Panc1 (cell line): ENCODE results near the gene SDK2.

Experiments used
- POLR2AphosphoS5 ChIP-seq: IDR thresholded peaks from 2 replicates; pipeline ENCODE4 v1.6.1; 2012; ENCODE audit warnings: mild to moderate bottlenecking, low read depth, low read length, moderate library complexity
- SIN3A ChIP-seq: IDR thresholded peaks from 2 replicates; pipeline ENCODE4 v1.6.1; 2012; ENCODE audit warnings: low read depth, mild to moderate bottlenecking, low read length, moderate library complexity, borderline replicate concordance; ENCODE audit not compliant: insufficient read depth
- TCF7L2 ChIP-seq: IDR thresholded peaks from 2 replicates; pipeline ENCODE4 v1.6.1; 2011; ENCODE audit warnings: mild to moderate bottlenecking, low read depth, low read length, inconsistent platforms
- TF ChIP-seq, protein P1 (sequence below): fragments of 450-650 bp; IDR thresholded peaks from 2 replicates; pipeline ENCODE4 v1.5.1; 2017; ENCODE audit warnings: mild to moderate bottlenecking
- TF ChIP-seq, protein P2 (sequence below), 2 experiments: IDR thresholded peaks; 2 replicates each; pipeline ENCODE4 v1.6.1; 2011 to 2012; ENCODE audit warnings: low read depth in 2 of 2, control low read depth in 1 of 2, low read length in 1 of 2, mild to moderate bottlenecking in 1 of 2, moderate library complexity in 1 of 2; ENCODE audit not compliant: insufficient read depth in 1 of 2

DNA sequence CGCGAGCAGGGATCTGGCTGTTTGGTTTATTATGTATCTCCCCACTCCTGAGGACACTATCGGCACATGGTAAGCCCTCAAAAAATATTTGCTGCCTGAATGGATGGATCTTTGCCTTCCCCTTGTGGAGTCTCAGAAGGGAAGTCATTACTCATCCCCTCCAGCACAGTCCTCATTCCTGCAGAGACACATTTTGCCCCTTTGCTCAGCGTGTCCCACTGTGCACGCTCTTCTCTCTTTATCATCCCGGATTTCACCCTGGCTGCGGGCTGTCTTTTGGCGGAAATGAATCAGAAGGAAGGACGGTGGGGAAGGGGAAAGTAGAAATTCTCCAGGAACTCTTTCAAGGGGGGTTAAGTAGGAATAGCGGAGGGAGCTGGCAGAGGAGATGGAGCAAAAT lies 207.3 kb downstream of the SDK2 start:
- TF ChIP-seq, protein P1, sequence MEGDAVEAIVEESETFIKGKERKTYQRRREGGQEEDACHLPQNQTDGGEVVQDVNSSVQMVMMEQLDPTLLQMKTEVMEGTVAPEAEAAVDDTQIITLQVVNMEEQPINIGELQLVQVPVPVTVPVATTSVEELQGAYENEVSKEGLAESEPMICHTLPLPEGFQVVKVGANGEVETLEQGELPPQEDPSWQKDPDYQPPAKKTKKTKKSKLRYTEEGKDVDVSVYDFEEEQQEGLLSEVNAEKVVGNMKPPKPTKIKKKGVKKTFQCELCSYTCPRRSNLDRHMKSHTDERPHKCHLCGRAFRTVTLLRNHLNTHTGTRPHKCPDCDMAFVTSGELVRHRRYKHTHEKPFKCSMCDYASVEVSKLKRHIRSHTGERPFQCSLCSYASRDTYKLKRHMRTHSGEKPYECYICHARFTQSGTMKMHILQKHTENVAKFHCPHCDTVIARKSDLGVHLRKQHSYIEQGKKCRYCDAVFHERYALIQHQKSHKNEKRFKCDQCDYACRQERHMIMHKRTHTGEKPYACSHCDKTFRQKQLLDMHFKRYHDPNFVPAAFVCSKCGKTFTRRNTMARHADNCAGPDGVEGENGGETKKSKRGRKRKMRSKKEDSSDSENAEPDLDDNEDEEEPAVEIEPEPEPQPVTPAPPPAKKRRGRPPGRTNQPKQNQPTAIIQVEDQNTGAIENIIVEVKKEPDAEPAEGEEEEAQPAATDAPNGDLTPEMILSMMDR = no peak
- TF ChIP-seq POLR2AphosphoS5 (no peak), SIN3A (no peak), TCF7L2 (no peak)
- TF ChIP-seq, protein P2, sequence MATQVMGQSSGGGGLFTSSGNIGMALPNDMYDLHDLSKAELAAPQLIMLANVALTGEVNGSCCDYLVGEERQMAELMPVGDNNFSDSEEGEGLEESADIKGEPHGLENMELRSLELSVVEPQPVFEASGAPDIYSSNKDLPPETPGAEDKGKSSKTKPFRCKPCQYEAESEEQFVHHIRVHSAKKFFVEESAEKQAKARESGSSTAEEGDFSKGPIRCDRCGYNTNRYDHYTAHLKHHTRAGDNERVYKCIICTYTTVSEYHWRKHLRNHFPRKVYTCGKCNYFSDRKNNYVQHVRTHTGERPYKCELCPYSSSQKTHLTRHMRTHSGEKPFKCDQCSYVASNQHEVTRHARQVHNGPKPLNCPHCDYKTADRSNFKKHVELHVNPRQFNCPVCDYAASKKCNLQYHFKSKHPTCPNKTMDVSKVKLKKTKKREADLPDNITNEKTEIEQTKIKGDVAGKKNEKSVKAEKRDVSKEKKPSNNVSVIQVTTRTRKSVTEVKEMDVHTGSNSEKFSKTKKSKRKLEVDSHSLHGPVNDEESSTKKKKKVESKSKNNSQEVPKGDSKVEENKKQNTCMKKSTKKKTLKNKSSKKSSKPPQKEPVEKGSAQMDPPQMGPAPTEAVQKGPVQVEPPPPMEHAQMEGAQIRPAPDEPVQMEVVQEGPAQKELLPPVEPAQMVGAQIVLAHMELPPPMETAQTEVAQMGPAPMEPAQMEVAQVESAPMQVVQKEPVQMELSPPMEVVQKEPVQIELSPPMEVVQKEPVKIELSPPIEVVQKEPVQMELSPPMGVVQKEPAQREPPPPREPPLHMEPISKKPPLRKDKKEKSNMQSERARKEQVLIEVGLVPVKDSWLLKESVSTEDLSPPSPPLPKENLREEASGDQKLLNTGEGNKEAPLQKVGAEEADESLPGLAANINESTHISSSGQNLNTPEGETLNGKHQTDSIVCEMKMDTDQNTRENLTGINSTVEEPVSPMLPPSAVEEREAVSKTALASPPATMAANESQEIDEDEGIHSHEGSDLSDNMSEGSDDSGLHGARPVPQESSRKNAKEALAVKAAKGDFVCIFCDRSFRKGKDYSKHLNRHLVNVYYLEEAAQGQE (IDR thresholded peaks at IDR 0.05; ENCODE audit: insufficient read depth in 1 of 2, low read depth in 2 of 2, low read length in 1 of 2) = no peak
